GM21360 (cell line): ENCODE data around the gene CSTF2.
"Not testable (repeated sequence)": the region's sequence is repeated elsewhere in the genome, so short reads cannot be mapped to it uniquely, and the experiment has no call there.

Experiments
- ATAC-seq: cut with Tn5 transposase; IDR thresholded peaks from one replicate; pipeline ENCODE4 v1.9.1; 2021; ENCODE audit warnings: mild to moderate bottlenecking, moderate library complexity; ENCODE audit not compliant: unreplicated experiment

The CSTF2 gene, protein sequence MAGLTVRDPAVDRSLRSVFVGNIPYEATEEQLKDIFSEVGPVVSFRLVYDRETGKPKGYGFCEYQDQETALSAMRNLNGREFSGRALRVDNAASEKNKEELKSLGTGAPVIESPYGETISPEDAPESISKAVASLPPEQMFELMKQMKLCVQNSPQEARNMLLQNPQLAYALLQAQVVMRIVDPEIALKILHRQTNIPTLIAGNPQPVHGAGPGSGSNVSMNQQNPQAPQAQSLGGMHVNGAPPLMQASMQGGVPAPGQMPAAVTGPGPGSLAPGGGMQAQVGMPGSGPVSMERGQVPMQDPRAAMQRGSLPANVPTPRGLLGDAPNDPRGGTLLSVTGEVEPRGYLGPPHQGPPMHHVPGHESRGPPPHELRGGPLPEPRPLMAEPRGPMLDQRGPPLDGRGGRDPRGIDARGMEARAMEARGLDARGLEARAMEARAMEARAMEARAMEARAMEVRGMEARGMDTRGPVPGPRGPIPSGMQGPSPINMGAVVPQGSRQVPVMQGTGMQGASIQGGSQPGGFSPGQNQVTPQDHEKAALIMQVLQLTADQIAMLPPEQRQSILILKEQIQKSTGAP

DNA sequence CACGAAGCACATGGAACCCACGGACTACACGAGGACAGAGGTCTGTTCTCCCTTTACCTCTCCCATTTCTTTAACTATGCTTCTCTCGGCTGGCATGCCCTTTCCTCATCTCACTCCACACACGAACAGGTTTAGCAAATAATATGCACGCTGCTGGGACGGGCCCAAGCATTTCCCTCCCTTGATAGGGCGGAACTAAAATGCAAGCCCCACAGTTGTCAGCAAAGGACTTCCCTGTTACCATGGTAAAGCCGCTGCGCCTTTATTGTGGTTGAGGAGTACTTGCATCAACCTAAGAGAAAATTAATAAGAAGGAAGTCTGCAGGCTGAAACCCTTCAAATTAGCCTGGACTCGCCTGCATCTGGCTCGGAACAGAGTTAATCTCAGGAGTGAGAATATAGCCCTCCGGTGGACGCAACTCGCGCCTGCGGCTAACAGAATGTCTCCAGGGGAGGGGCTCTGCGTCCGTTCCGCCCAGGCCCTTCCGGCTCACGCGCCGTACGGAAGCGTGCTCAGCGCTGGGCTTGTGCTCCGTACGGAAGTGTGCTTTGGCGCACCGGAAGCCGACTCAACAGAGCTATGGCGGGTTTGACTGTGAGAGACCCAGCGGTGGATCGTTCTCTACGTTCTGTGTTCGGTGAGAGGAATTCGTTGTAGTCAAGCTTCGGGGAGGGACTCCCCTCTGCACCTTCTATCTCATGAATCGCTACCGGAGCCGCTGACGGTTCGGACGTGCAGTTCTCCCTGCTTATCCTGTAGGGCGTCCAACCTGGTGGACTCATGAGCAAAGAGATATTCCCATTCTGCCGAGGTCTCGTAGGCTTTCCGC, at the start of gene CSTF2:
Gene CSTF2, plus strand, starts transcription at position 555 of the 830 bp plus-strand sequence. Its CDS starts 26 bp downstream, at position 581.
- peak; percentile 98 for ATAC-seq

- not testable (repeated sequence) for ATAC-seq
These were observed 23.8 kb upstream of the CSTF2 start for GRCh38 chrX:100796371-100796770.

- ATAC-seq: no peak
These were observed 22.8 kb upstream of the CSTF2 start for GRCh38 chrX:100797359-100797758.

DNA sequence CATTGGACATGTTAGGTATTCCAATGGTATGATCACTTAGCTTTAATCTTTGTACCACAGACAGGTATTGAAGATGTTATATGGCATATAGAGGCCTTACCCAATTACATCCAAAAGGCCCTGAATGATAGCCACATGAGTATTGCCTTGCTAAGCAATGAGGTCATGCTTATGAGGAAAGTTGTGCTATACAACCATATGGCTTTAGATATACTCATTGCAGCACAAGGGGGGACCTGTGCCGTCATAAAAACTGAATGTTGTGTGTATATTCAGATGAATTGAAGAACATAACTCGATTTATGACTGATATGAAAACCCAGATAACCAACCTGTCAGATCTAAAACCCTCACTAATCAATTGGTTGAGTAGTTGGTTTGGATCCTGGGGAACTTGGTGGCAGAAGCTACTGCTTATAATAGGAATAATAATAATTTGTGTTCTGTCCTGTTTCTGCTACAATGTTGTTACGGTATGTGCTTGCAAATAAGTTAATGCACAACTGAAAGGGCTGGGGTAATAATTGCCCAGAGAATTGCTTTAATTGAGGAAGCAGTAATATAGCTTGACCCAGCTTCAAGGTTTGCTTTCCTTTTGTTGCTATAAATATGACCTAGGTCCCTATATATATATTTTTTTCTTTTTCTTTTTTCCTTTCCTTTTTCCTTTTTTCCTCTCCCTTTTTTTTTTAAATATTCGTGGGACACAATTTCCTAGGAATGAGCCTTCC, 21.5 kb upstream of the CSTF2 start:
- no peak for ATAC-seq

DNA sequence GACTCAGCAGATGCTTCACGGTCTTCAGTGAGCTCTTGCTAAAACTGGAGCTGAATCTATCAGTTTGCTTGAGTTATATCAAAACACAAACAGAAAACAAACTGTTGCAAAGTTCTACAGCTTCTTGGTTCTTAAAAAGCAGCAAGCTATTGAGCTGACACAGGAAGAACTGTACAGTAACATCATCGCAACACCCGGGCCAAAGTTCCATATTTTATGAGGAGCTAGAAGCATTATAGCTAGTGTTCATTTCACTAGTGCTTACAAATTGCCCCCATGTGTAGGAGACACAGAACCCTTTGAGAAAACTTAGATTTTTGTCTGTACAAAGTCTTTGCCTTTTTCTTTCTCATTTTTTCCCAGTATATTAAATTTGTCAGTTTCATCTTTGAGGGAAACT, 17.3 kb upstream of the CSTF2 start:
- ATAC-seq: no peak

- no peak for ATAC-seq
These were observed 15.4 kb upstream of the CSTF2 start for GRCh38 chrX:100804780-100805179.

- not testable (repeated sequence) for ATAC-seq
These were observed 11.9 kb upstream of the CSTF2 start for GRCh38 chrX:100808265-100808664.

DNA sequence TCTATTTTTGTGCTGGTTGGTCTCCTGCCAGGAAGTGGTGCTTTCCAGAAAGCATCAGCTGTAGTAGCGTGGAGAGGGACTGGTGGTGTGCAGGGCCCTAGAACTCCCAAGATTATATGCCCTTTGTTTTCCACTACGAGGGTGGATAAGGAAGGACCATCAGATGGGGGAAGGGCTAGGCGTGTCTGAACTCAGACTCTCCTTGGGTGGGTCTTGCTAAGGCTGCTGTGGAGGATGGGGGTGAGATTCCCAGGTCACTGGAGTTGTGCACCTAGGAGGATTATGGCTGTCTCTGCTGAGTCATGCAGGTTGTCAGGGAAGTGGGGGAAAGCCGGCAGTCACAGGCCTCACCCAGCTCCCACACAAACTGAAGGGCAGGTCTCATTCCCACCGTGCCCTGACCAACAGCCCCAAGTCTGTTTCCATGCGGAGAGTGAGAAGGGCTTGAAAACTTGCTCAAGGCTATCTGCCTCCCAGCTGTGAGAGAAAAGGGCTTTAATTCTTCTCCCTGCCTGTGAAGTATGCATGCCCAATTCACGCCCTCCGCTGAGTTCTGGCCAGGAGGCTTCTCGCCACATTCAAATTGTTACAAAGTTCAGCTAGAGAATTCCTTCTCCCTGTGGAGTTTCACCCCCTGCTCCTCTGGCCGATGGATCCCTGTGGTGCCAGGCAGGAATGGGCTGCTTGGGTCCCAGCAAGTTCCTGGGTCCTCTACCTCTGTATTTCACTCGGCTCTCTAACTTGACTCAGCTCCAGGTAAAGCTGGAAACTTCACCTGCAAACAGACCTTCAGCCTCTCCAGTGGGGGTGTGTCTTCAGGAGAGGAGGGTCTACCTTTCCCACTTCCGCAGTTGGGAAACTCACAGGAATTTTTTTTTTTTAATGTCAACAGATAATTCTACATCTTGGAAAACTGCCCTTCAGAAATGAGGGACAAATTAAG, 7.7 kb upstream of the CSTF2 start:
- ATAC-seq: no peak

GRCh38 chrX:100817340-100817739, 2.9 kb upstream of the CSTF2 start:
- no peak for ATAC-seq

GRCh38 chrX:100819534-100819836, 706 bp upstream of the CSTF2 start:
- no peak for ATAC-seq

- peak; percentile 69 for ATAC-seq
These were observed 9.5 kb downstream of the CSTF2 start for GRCh38 chrX:100829730-100830129.

DNA sequence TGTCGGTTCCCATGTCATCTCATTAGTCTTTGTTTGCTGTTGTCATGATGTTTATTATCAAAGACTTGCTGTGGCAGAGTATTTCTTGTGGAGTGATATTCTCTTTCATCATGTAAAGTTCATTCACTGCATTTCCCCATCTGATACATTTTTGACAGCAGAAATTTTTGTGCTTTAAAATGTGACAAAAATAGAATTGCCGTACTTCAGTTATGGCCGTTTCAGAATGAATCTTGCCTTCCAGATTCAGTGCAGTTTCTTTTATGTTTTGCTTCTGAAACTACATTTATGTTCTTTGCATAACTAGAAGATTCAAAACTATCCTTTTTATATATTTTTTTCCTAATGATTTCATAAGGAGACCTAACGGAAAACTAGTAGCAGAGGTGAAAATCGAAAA, 10.0 kb downstream of the CSTF2 start:
- ATAC-seq: peak; percentile 31

GRCh38 chrX:100830547-100830946, 10.4 kb downstream of the CSTF2 start:
- peak; percentile 43 for ATAC-seq

- ATAC-seq: no peak
These were observed 11.2 kb downstream of the CSTF2 start for GRCh38 chrX:100831219-100831946.

DNA sequence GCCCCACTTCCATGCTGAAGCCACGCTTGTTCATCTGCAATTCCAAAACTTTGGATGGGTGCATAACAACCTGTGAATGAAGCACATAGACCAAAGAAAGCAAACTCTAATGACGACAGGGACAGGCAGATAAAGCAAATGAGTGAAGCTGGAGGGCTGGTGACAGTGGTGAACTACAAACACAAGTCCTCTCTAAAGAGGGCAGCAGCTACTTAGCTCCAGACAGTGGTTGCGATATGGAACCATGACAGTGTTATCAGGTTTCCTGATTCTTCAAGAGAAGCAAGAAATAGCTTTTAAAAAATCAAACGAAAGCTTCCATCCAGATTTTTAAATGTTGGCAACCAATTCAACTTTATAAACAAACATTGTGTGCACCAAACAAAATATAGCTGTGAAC, 30.1 kb downstream of the CSTF2 start:
- no peak for ATAC-seq

DNA sequence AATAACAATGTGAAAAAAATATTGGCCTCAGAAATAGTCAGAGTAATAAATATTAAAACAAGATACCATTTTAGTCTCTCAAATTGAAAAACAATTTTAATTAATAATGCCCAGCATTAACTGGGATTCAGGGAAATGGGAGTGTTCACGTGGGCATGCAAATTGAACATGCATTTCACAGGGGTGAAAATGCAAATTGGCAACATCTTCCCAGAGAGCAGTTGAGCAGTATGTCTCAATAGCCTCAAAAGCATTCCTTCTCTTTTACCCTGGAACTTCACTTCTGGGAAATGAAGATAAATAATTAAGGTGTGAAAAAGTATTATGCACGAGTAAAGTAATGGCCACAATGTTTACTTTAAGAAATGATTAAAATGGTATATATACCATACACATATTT, 32.6 kb downstream of the CSTF2 start:
- no peak for ATAC-seq

DNA sequence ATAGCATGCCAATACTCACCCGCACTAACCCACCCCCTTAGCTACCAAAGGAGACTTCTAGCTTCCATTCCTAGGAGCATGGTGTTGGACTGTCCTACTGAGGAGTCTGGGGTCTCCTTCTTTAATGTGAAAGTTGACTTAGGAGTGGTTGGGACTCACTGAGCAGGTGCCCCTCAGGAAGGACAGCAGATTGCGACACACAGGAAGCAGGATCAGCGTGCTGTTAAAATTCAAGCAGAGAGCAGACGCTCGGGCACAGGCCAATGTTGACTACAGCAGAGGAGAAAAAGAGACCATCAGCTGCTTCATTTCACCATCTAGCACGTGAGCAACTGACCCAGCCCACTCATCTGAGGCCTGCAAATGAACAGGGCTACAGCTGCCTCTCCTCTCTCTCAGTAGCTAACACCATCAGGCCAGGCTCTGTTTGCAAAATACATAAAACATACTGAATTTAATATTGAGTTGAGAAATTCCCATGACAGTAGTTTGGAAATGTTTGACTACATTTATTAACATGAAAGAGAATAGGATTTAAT, 43.2 kb downstream of the CSTF2 start:
- no peak for ATAC-seq

DNA sequence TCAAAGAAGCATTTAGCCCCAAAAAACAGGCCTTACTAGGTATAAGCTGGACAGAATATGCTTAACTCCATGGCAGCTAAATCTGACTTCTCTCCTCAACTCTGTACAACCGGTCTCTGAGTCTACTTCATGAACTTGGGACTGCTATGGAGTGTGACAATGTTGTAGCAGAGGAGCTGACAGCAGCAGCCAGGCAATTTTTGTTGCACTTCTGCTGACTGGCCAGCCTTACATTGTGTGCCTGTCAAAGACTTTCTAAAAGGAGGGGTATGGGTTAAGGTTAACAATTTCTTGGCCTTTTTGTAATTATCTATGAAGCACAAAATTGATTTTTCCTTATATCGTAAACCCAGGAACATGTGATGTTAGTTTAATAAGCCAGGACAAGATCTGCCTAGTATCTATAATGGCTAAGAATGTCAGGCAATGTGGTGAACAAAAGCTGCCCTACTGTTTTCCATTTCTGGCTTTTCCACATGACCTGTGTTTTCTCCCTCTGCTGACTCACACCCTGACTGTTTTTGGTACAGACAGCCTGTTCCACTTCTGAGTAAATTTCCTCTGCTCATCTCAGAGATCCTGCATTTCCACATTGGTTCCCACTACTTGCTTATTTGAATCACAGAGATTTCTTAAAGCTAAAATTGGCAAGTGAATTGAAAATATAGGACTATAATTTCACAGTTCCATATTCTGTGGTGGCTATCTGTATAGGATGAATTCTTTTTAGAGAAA, 44.6 kb downstream of the CSTF2 start:
- no peak for ATAC-seq
